HG03469 (cell line): ENCODE results near the gene SHROOM3.
"Not testable (repeated sequence)": the region's sequence is repeated elsewhere in the genome, so short reads cannot be mapped to it uniquely, and the experiment has no call there.

ENCODE experiments used
- ATAC-seq: cut with Tn5 transposase; IDR thresholded peaks from one replicate; pipeline ENCODE4 v1.9.1; 2021; ENCODE audit warnings: mild to moderate bottlenecking, moderate library complexity, moderate number of reproducible peaks; ENCODE audit not compliant: unreplicated experiment

The SHROOM3 gene

DNA sequence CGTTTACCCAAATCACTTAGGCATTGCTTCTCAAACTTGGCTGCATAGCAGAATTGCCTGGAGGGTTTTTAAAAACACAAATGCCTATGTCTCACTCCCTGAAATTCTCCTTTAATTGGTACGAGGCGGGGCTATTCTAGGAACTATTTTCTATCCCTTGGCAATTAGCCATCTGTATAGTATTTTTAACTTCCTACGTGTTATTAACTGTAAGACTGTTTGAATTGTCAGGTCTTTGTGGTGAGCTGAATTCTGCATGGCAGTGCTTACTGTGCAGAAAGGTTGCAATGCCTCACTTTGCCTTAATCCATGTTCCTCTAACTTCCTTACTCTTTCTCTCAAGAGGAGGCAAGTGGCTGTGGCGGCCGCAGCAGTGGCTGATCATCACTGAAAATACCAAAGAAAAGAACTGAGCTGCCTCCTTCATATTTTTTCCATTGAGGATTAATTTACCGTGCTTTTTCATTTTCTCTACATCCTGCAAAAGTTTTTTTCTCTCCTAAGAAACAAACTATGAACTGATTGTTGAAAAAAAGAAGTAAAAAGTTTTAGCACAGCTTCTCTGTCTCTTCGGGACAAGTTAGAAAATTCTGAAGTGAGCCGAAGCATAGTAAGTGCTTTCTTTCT lies at the start of gene SHROOM3:
Gene SHROOM3 (plus strand): TSS at position 329 of the 627 bp plus-strand sequence. CDS start 824 bp downstream, outside the sequence.
- no peak for ATAC-seq

GRCh38 chr4:76385974-76386373 lies 49.1 kb upstream of the SHROOM3 start:
- no peak for ATAC-seq

DNA sequence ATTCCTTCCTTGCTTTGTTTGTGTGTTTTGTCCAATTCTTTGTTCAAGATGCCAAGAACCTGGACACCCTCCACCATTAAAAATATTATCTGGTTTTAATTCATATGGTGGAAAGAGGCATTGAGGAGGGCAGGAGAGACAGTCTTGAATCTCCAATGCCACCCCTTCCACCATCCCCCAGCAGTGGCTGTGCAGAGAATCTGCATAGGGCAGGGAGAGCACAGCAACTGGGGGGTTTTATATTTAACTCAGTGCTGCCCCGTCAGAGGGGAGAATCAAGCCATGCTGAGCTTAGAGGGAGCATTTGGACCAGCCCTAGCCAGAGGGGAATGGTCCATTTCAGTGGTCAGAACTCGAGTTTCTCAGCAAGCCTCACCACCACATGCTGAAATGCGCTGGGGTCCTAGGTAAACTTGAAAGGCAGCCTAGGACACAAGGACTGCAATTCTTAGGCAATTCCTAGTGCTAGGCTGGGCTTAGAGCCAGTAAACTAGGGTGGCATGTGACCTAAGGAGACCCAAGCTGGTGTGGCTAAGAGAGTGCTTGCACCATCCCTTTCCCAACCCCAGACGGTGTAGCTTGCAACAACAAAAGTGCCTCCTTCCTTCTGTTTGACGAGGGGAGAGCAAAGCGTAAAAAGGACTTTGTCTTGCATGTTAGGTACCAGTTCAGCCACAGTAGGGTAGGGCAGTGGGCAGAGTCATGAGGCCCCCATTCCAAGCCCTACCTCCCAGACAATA lies 48.3 kb upstream of the SHROOM3 start:
- ATAC-seq: no peak

- no peak for ATAC-seq
These were observed 46.7 kb upstream of the SHROOM3 start for GRCh38 chr4:76388160-76388908.

GRCh38 chr4:76401654-76402053 lies 33.4 kb upstream of the SHROOM3 start:
- ATAC-seq: no peak

- ATAC-seq: no peak
These were observed 28.9 kb upstream of the SHROOM3 start for GRCh38 chr4:76406081-76406480.

DNA sequence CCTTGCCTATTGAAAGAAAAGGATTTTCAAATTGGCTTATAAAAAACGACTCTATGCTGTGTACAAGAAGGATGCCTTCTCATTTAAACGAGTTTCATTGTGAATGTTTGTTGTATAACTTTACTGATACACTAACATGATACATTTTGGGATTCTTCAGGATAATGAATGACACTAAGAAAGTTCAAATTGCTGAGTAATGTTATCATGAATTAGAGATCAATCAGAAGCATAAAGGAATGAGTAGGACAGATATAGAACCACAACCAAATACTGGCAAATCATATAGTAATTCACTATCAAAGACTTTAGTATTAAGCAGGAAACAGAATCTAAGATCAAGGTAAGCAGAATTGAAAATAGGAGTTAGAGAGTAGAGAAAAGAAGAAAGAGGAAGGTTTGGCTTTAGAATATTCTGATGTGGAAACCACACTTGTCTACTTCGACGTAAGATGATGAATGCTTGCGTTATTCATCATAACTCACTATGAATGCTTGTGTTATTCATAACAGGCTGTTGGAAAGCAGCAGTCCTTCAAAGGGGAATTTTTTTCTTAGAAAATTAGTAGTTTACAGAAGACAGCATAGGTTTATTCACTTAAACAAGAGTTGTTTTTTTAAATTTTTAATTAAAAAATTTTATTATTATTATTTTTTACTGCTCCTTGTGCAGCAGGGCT lies 27.4 kb upstream of the SHROOM3 start:
- ATAC-seq: no peak

GRCh38 chr4:76410636-76411035 lies 24.4 kb upstream of the SHROOM3 start:
- no peak for ATAC-seq

DNA sequence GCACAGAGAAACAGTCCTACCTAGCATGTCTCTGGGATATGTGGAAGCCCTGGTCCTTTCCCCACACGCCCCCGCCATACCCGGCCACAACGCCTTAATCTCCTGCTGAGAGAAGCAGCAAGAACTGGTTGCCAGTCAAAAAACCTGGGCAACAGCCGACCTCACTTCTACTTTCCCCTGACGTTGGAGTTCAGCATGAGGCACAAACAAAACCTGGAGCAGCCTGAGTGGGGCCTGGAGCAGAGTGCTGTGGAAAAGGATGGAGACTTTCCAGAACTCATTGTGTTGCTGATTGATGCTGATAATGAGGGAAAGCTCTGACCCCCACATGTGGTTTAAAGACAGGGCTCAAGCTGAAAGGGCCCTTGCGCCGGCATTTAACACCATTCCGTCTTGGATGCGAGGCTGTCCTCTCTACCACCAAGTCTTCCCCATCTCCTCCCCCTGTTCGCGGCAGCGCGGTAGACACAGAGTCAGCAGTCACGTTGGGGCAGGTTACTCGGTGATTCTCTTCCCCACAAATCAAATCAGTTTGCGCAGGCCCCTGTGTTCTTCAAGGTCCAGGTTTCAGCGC lies 14.8 kb upstream of the SHROOM3 start:
- no peak for ATAC-seq

DNA sequence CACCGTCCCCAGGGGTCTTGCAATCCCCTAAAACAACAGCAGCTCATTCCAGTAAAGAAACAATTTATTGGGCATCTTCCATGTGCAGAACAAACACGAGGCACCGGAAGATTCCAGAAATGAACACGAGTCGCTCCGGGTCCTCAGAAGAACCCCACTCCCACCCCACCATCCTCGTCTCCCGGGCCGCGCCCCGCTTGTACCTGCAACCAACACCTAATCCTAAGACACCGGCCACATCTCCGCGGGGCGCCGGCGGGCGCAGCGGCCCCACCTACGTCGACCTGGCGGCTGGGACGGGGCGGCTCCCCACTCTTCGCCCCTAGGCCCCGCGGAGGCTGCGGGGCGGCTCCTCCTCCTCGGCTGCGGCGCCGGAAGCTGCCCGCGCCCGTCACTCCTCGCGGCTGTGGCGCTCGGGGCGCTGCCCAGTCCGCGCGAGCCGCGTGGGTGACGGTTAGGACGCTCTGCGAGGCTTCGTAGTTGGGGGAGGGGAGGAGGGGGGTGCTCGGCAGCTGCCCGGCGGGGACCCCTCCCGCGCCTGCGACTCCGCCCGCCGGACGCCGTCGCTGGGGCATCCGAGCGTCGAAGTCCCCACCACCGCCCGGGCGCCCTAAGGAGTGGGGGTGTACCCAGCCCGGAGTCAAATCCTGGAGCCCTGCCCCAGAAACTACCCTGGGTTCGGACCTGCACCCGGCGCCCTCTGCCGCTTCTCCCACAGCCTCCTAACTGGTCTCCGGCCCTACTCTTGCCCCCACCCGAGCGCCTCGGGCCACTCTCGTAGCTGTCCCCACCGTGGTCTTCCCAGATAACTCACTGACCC lies 14.1 kb upstream of the SHROOM3 start, which contains the start of gene CCDC158:
Gene CCDC158 (minus strand): TSS at position 380 of the 820 bp plus-strand sequence. CDS start 17,934 bp downstream, outside the sequence.
- ATAC-seq: no peak

DNA sequence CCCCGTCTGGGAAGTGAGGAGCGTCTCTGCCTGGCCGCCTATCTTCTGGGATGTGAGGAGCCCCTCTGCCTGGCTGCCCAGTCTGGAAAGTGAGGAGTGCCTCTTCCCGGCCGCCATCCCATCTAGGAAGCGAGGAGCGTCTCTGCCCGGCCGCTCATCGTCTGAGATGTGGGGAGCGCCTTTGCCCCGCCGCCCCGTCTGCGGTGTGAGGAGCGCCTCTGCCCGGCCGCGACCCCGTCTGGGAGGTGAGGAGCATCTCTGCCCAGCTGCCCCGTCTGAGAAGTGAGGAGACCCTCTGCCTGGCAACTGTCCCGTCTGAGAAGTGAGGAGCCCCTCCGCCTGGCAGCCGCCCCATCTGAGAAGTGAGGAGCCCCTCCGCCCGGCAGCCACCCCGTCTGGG lies 11.9 kb upstream of the SHROOM3 start:
- ATAC-seq: not testable (repeated sequence)

GRCh38 chr4:76426272-76426671 lies 8.8 kb upstream of the SHROOM3 start:
- no peak for ATAC-seq

- ATAC-seq: no peak
These were observed 5.4 kb upstream of the SHROOM3 start for GRCh38 chr4:76429636-76430035.

DNA sequence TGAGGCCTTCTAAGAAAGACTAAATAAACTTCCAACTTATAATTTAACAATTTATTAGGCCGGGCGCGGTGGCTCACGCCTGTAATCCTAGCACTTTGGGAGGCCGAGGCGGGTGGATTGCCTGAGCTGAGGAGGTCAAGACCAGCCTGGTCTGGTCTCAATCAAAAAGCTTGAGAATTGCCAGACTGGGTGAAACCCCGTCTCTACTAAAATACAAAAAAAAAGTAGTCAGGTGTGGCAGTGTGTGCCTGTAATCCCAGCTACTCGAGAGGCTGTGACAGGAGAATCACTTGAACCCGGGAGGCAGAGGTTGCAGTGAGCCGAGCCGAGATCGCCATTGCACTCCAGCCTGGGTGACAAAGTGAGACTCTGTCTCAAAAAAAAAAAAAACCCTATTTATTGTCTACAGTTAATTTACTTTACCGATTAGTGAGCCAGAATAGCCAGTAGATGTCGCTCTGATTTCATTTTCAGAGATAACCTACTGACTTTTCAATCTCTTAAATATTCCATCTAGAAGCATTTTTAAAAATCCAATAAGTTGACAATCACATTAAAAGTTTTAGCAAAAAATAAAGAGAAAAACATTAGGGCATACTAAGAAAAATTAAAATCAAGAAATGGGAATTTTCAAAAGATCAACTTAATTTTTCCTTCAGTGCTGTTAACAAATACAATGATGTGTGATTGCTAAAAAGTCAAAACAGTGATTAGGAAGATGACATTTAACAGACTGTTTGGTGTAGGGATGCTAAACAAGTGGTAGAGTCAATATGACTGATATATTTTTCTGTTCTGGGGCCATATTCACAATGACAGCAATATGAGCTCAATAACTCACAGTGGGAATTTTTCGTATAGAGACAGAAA lies 4.3 kb upstream of the SHROOM3 start:
- ATAC-seq: no peak

- no peak for ATAC-seq
These were observed 695 bp downstream of the SHROOM3 start for GRCh38 chr4:76435528-76436319.

DNA sequence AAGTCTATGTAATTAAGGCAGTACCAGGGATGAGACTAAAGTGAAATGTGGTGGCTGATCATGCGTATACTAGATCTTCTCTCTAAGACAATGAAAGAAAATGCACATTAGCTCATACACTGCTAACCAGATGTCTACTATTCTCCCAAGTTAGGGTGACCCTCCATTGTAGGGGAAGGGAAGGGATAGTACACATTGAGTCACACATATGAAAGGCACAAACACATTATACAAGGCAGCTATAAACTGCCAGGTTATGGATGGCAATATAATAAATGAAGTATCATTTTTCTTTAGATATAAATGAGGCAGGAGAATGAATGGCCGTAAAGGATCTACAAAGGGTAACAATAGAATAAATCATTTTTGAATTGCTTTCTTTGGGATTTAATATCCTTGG lies 4.5 kb downstream of the SHROOM3 start:
- no peak for ATAC-seq

- no peak for ATAC-seq
These were observed 6.9 kb downstream of the SHROOM3 start for GRCh38 chr4:76441881-76442280.

DNA sequence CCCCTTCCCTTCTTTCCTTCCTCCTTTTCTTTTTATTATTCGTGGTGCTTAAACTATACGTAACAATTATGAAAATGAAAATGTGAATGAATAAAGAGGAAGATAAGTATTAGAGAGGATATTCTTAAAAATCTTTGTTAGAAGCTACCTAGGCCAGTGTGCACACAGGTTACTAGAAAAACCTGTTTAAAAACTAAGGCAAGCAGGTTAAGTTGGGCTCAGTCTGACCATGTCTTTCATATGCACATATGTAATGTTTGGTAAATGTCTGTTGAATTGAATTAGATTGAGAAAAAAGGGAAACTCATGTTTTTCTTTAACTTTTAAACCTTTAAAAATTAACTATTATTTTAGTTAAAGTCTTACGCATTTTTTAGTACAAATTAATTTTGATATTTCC lies 7.8 kb downstream of the SHROOM3 start:
- no peak for ATAC-seq
